ENCODE data around the gene MDM2. TPM values are rescaled to one million over a fixed set of nuclear protein-coding genes. Genes with fewer than 3 reads are reported as not detected.

MDM2 gene
- total and polyA plus RNA-seq, 10 of the 15 experiments (the other 5 are each of a cell fraction or from before 2014, with no cell fraction given), result 48.2 to 174 (median 85.0) TPM

- no peaks in the 10 kb centered on the region for H3K9me3 ChIP-seq (replicated peaks; ENCODE audit: control insufficient read depth, insufficient read depth, low read length)
- no peak overlapping the region for H3K9ac ChIP-seq (ENCODE audit: control insufficient read depth, insufficient read depth, low read length)
- ChIA-PET RAD21 (ENCODE audit: unreplicated experiment) (no interaction called here), SMC1A (ENCODE audit: uncharacterized antibody, unreplicated experiment) (interaction anchor here (4.5 kb wide), 1 partner anchor 11 kb away, joined by 15 read pairs; no protein-coding TSS in a partner anchor), POLR2A (no interaction called here), CTCF (interaction anchor here (0.8 to 1.8 kb wide), 3 partner anchors 10 to 55 kb away, joined by 3 to 13 read pairs (median 6); no protein-coding TSS in a partner anchor)
- WGBS (ENCODE audit: insufficient coverage, insufficient replicate concordance, low lambda C conversion rate, missing lambda C conversion rate), result 100% methylated on average over 2 of the region's 2 CpGs
- no peak overlapping the region for H3K4me2 ChIP-seq (ENCODE audit: control insufficient read depth, insufficient read depth)
- no peaks in the 10 kb centered on the region for H3K27me3 ChIP-seq (replicated peaks in 1 of 2; ENCODE audit: control insufficient read depth in 2 of 2, insufficient read depth in 2 of 2, low read length in 1 of 2)
- no peak for DNase-seq (ENCODE audit: low read depth, low spot score)
- H3K4me1 ChIP-seq (ENCODE audit: control insufficient read depth, insufficient read depth, low read length), result no peaks in the 10 kb centered on the region
- no peak overlapping the region for H3K27ac ChIP-seq (ENCODE audit: control insufficient read depth, insufficient read depth)
- in situ Hi-C loops (cut with MboI), result no loop called here
- H3K79me2 ChIP-seq (ENCODE audit: control insufficient read depth, insufficient read depth, low read length), result no peaks in the 10 kb centered on the region; the same call in 1 of the 2 replicates
- no peak for ATAC-seq
- no peaks in the 10 kb centered on the region for H4K20me1 ChIP-seq (ENCODE audit: control insufficient read depth, insufficient read depth)
- intact Hi-C loops (cut with micrococcal nuclease; ENCODE audit: unreplicated experiment), result loop anchor here (10.0 kb wide), 1 partner anchor 403 kb away; no protein-coding TSS in a partner anchor
- no peak for FAIRE-seq
- no peak overlapping the region for H3K4me3 ChIP-seq
- H2AFZ ChIP-seq (ENCODE audit: control insufficient read depth, low read depth, low read length), result no peak overlapping the region
- peaks cover 11 to 40% of the 10 kb centered on the region in 2 experiments for H3K36me3 ChIP-seq (ENCODE audit: control insufficient read depth in 2 of 2, insufficient read depth in 2 of 2, low read length in 1 of 2)
- no TSS peak for BruUV-seq (replicated peaks)
- TF ChIP-seq NBN (IDR thresholded peaks at IDR 0.05), result no peak
- TF ChIP-seq HDGF (IDR thresholded peaks at IDR 0.05), result no peak
- TF ChIP-seq CUX1 (IDR thresholded peaks at IDR 0.05; ENCODE audit: insufficient replicate concordance, low read depth, low read length), result no peak
- 0 out of 2 replicates have a peak, but pooled peaks have one; percentile 3 for TF ChIP-seq CBFB (IDR thresholded peaks at IDR 0.05; ENCODE audit: low read depth)
- TF ChIP-seq ESRRA (IDR thresholded peaks at IDR 0.05; ENCODE audit: low read length), result no peak
- no peak for TF ChIP-seq ZNF24 (IDR thresholded peaks at IDR 0.05)
- TF ChIP-seq FOS (IDR thresholded peaks at IDR 0.05; ENCODE audit: borderline replicate concordance, extremely low read depth, insufficient read length), result no peak
- TF ChIP-seq RFX5 (IDR thresholded peaks at IDR 0.05; ENCODE audit: low read depth, low read length), result no peak
- TF ChIP-seq NRF1 (conservative IDR thresholded peaks at IDR 0.05; ENCODE audit: low read depth, low read length), result no peak
- TF ChIP-seq ZBTB40 (IDR thresholded peaks at IDR 0.05; ENCODE audit: borderline replicate concordance), result no peak
- TF ChIP-seq MEF2A (IDR thresholded peaks at IDR 0.05; ENCODE audit: insufficient read depth, low read depth, low read length), result no peak
- TF ChIP-seq CREM (IDR thresholded peaks at IDR 0.05; ENCODE audit: low read depth), result no peak
- no peak for TF ChIP-seq EZH2 (IDR thresholded peaks at IDR 0.05; ENCODE audit: borderline replicate concordance, control insufficient read depth, low read depth, low read length)
- no peak for TF ChIP-seq NFYA (IDR thresholded peaks at IDR 0.05; ENCODE audit: borderline replicate concordance, low read depth, low read length)
- no peak for TF ChIP-seq TBL1XR1 (IDR thresholded peaks at IDR 0.05; ENCODE audit: low read depth, low read length)
- peak; percentile 62; the same call in 1 of the 2 replicates for TF ChIP-seq POLR2A (IDR thresholded peaks at IDR 0.05; ENCODE audit: low read depth, low read length)
These were observed 33.7 kb downstream of the MDM2 start for GRCh38 chr12:68841717-68842116.

Measured in GM12878 (cell line).